HEK293T (cell line): ENCODE measurements around the gene FNDC1.

Experiments used
- BHLHE40 ChIP-seq: fragments of 450-650 bp; IDR thresholded peaks from 2 replicates; pipeline ENCODE4 v1.6.1; 2016; ENCODE audit warnings: mild to moderate bottlenecking, moderate library complexity, borderline replicate concordance
- CTBP1 ChIP-seq: fragments of 450-650 bp; IDR thresholded peaks from 2 replicates; pipeline ENCODE4 v1.6.1; 2016; ENCODE audit warnings: borderline replicate concordance
- ELF4 ChIP-seq: fragments of 450-650 bp; IDR thresholded peaks from 2 replicates; pipeline ENCODE4 v1.6.1; 2017; ENCODE audit warnings: antibody characterized with exemption
- FOXA1 ChIP-seq: fragments of 450-650 bp; IDR thresholded peaks from 2 replicates; pipeline ENCODE4 v1.6.1; 2016; ENCODE audit warnings: mild to moderate bottlenecking
- FOXK2 ChIP-seq: fragments of 450-650 bp; IDR thresholded peaks from 2 replicates; pipeline ENCODE4 v1.6.1; 2016; ENCODE audit warnings: mild to moderate bottlenecking
- FOXM1 ChIP-seq: fragments of 450-650 bp; IDR thresholded peaks from 2 replicates; pipeline ENCODE4 v1.6.1; 2017; ENCODE audit warnings: mild to moderate bottlenecking, borderline replicate concordance
- NFRKB ChIP-seq: fragments of 450-650 bp; IDR thresholded peaks from 2 replicates; pipeline ENCODE4 v1.6.1; 2016; ENCODE audit warnings: mild to moderate bottlenecking, moderate library complexity
- SP1 ChIP-seq: fragments of 450-650 bp; IDR thresholded peaks from 2 replicates; pipeline ENCODE4 v1.6.1; 2017
- SUZ12 ChIP-seq: fragments of 450-650 bp; IDR thresholded peaks from 2 replicates; pipeline ENCODE4 v1.6.1; 2016; ENCODE audit warnings: mild to moderate bottlenecking
- TARDBP ChIP-seq: fragments of 450-650 bp; IDR thresholded peaks from 2 replicates; pipeline ENCODE4 v1.6.1; 2016
- TF ChIP-seq, protein P1 (sequence below): fragments of 450-650 bp; IDR thresholded peaks from 2 replicates; pipeline ENCODE4 v1.6.1; 2016

GRCh38 chr6:159224452-159224851, 55.3 kb downstream of the FNDC1 start:
- no peak for TF ChIP-seq SP1
- no peak for TF ChIP-seq BHLHE40
- TF ChIP-seq SUZ12, result no peak
- no peak for TF ChIP-seq CTBP1
- TF ChIP-seq FOXK2, result no peak
- no peak for TF ChIP-seq TARDBP
- TF ChIP-seq FOXM1, result no peak
- TF ChIP-seq FOXA1, result no peak
- TF ChIP-seq, protein P1, sequence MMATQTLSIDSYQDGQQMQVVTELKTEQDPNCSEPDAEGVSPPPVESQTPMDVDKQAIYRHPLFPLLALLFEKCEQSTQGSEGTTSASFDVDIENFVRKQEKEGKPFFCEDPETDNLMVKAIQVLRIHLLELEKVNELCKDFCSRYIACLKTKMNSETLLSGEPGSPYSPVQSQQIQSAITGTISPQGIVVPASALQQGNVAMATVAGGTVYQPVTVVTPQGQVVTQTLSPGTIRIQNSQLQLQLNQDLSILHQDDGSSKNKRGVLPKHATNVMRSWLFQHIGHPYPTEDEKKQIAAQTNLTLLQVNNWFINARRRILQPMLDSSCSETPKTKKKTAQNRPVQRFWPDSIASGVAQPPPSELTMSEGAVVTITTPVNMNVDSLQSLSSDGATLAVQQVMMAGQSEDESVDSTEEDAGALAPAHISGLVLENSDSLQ, result no peak
- no peak for TF ChIP-seq NFRKB
- TF ChIP-seq ELF4, result no peak
